C4-2B (cell line): ENCODE measurements around the gene OR4D2.

Experiments used
- CTCF ChIP-seq: fragments of 450-650 bp; conservative IDR thresholded peaks from 2 replicates; pipeline ENCODE4 v1.5.1; 2017; ENCODE audit warnings: mild to moderate bottlenecking
- ZFX ChIP-seq: fragments of 450-650 bp; IDR thresholded peaks from 2 replicates; pipeline ENCODE4 v1.6.1; 2017

- no peak for TF ChIP-seq CTCF
- TF ChIP-seq ZFX, result no peak
These were observed 38.0 kb downstream of the OR4D2 start for GRCh38 chr17:58204796-58205195.
